NCI-H748 (cell line): ENCODE results near the gene MRPS30.
A peak's percentile ranks its signal among the peaks of the same experiment; 100 is the strongest.
"Not testable (repeated sequence)": the region's sequence is repeated elsewhere in the genome, so short reads cannot be mapped to it uniquely, and the experiment has no call there.

Experiments used
- DNase-seq: peaks from one replicate; lab custom pipeline; 2025; ENCODE audit not compliant: unreplicated experiment; lab: John Stamatoyannopoulos, UW

Gene MRPS30

GRCh38 chr5:44814761-44815160 lies 6.0 kb downstream of the MRPS30 start:
- no peak for DNase-seq

GRCh38 chr5:44821164-44821563 lies 12.4 kb downstream of the MRPS30 start:
- peak; percentile 22 for DNase-seq

GRCh38 chr5:44824662-44825061 lies 15.9 kb downstream of the MRPS30 start:
- DNase-seq, result not testable (repeated sequence)

GRCh38 chr5:44827681-44828080 lies 18.9 kb downstream of the MRPS30 start:
- no peak for DNase-seq

- no peak for DNase-seq
Observed at GRCh38 chr5:44828719-44829118, 20.0 kb downstream of the MRPS30 start.

- no peak for DNase-seq
Observed at GRCh38 chr5:44830951-44831350, 22.2 kb downstream of the MRPS30 start.

- DNase-seq, result no peak
Observed at GRCh38 chr5:44833249-44833648, 24.5 kb downstream of the MRPS30 start.

- no peak for DNase-seq
Observed at GRCh38 chr5:44835693-44836092, 26.9 kb downstream of the MRPS30 start.

GRCh38 chr5:44839018-44839681 lies 30.4 kb downstream of the MRPS30 start:
- no peak for DNase-seq

GRCh38 chr5:44842496-44843282 lies 33.9 kb downstream of the MRPS30 start:
- peak; percentile 40 for DNase-seq

GRCh38 chr5:44844744-44845143 lies 36.0 kb downstream of the MRPS30 start:
- DNase-seq, result no peak

- peak; percentile 99 for DNase-seq
Observed at GRCh38 chr5:44845777-44846176, 37.0 kb downstream of the MRPS30 start.

GRCh38 chr5:44847206-44847852 lies 38.6 kb downstream of the MRPS30 start:
- DNase-seq, result peak; percentile 42

GRCh38 chr5:44860267-44860666 lies 51.5 kb downstream of the MRPS30 start:
- DNase-seq, result no peak

- DNase-seq, result peak; percentile 66
Observed at GRCh38 chr5:44862808-44863207, 54.1 kb downstream of the MRPS30 start.
